ENCODE data around the gene KRT79. TPM values are rescaled to one million over a fixed set of nuclear protein-coding genes. Genes with fewer than 3 reads are reported as not detected.

KRT79 gene
- total RNA-seq, 3 donors from 2014 or later = not detected

DNA sequence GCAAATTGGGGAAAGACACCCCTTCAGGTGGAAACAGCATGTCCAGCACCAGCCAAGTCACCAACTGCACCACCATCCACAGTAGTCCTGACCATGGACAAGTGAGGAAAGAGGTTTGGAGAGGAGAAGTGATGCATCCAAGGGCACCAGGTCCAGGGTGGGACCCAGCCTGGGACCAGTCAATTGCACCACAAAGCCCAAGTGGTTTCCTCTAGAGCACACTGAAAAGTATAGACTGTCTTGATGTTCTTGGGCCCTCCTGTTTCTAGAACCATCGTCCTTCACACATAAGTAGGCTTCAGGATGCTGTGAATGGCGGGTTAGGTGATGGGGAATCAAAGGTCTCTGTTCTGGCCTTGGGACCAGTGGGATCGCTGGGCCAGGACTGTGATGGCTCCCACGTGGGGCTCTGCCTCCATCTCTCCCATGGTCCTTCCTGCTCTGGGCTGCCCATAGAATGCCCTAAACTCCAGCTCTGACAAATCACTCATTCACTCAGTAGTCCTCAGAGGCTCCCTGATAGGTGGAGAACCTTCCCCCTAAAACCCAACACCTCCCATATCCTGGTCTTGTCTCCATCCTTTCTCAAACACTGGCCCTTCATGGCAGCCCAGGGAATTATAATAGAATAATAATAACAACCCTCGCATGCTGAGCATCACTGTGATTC, 9.2 kb downstream of the KRT79 start:
- no peaks in the 10 kb centered on the region for H3K4me1 ChIP-seq (ENCODE audit: low read depth)
- no peak for DNase-seq
- ATAC-seq = no peak
- intact Hi-C loops (cut with DNase I, micrococcal nuclease) = no loop called here
- H3K9me3 ChIP-seq = no peaks in the 10 kb centered on the region
- no peak overlapping the region for H3K4me3 ChIP-seq
- H3K36me3 ChIP-seq (ENCODE audit: low read depth) = no peaks in the 10 kb centered on the region
- TF ChIP-seq, protein P1, sequence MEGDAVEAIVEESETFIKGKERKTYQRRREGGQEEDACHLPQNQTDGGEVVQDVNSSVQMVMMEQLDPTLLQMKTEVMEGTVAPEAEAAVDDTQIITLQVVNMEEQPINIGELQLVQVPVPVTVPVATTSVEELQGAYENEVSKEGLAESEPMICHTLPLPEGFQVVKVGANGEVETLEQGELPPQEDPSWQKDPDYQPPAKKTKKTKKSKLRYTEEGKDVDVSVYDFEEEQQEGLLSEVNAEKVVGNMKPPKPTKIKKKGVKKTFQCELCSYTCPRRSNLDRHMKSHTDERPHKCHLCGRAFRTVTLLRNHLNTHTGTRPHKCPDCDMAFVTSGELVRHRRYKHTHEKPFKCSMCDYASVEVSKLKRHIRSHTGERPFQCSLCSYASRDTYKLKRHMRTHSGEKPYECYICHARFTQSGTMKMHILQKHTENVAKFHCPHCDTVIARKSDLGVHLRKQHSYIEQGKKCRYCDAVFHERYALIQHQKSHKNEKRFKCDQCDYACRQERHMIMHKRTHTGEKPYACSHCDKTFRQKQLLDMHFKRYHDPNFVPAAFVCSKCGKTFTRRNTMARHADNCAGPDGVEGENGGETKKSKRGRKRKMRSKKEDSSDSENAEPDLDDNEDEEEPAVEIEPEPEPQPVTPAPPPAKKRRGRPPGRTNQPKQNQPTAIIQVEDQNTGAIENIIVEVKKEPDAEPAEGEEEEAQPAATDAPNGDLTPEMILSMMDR (IDR thresholded peaks at IDR 0.05) = no peak

- intact Hi-C loops (cut with DNase I, micrococcal nuclease) = no loop called here
- DNase-seq (no peak), ATAC-seq (no peak)
- TF ChIP-seq, protein P1 (IDR thresholded peaks at IDR 0.05) = no peak
- H3K36me3 ChIP-seq (ENCODE audit: low read depth) = no peaks in the 10 kb centered on the region
- no peak overlapping the region for H3K4me3 ChIP-seq
- no peaks in the 10 kb centered on the region for H3K4me1 ChIP-seq (ENCODE audit: low read depth)
- H3K9me3 ChIP-seq = no peaks in the 10 kb centered on the region
Measured at GRCh38 chr12:52823761-52824450, 10.2 kb downstream of the KRT79 start.

- ATAC-seq = peak; percentile 4
- Histone ChIP-seq H3K36me3 (ENCODE audit: low read depth) (no peaks in the 10 kb centered on the region), H3K9me3 (no peaks in the 10 kb centered on the region), H3K4me1 (ENCODE audit: low read depth) (no peaks in the 10 kb centered on the region), H3K4me3 (no peak overlapping the region)
- intact Hi-C loops (cut with DNase I, micrococcal nuclease) = no loop called here
- TF ChIP-seq, protein P1 (IDR thresholded peaks at IDR 0.05) = no peak
- DNase-seq = no peak
Measured at GRCh38 chr12:52822771-52823510, 11.2 kb downstream of the KRT79 start.

DNA sequence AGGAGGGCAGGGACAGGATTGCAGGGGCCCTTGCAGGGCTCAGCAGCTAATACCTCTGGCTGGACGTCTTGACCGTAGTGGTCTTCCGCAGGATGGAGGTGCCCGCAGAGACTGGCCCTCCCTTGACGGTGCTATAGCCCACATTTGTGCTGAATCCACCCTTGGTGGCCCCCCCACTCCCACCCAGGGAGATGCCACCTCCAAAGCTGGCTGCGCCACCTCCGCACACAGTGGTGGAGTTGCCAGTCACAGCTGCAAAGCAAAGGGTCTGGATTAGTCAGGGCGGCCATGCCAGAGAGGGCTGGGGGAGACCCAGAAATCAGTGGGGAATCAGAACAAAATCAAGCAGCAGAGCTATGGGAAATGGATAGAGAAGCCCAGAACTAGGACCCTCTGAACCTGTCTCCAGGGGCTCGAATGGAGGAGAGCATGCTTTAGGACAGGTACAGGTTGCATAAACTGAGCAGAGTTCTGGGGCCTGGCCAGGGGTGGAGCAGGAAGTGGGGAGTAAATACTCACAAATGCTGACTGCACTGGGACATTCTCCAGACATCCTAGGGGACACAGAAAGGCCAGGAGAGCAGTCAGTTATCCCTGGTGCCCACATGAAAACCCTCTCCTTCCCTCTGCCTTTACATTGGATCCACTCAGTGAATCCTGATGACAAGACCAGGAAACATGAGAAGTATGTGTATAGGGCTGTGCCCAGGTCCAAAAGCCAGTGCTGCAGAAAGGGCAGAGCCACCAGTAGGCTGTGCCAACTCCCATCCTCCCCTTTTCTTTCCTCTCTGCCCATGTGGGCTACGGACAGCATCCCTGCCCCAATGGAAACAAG, 12.1 kb downstream of the KRT79 start:
- no peaks in the 10 kb centered on the region for H3K9me3 ChIP-seq
- no peaks in the 10 kb centered on the region for H3K4me1 ChIP-seq (ENCODE audit: low read depth)
- peak; percentile 79 for ATAC-seq
- peak in 2 of 3 donors; percentile 36 to 51 for DNase-seq
- H3K4me3 ChIP-seq = no peak overlapping the region
- TF ChIP-seq, protein P1 (IDR thresholded peaks at IDR 0.05) = no peak
- H3K36me3 ChIP-seq (ENCODE audit: low read depth) = no peaks in the 10 kb centered on the region
- intact Hi-C loops (cut with DNase I, micrococcal nuclease) = no loop called here

- ATAC-seq (no peak), DNase-seq (no peak)
- intact Hi-C loops (cut with DNase I, micrococcal nuclease) = no loop called here
- no peaks in the 10 kb centered on the region for H3K9me3 ChIP-seq
- no peak overlapping the region for H3K4me3 ChIP-seq
- TF ChIP-seq, protein P1 (IDR thresholded peaks at IDR 0.05) = no peak
- H3K4me1 ChIP-seq (ENCODE audit: low read depth) = no peaks in the 10 kb centered on the region
- H3K36me3 ChIP-seq (ENCODE audit: low read depth) = no peaks in the 10 kb centered on the region
Measured at GRCh38 chr12:52821071-52821730, 12.9 kb downstream of the KRT79 start.

Measured in mucosa of descending colon (tissue), 3 donors.